NCI-H146 treated with DMSO at 0.1 percent for 48 hours (cell line): Measurements from ENCODE around the gene SDS.
"Not testable (repeated sequence)": the region's sequence is repeated elsewhere in the genome, so short reads cannot be mapped to it uniquely, and the experiment has no call there.

Experiments used
- DNase-seq: peaks from one replicate; lab custom pipeline; 2025; ENCODE audit not compliant: unreplicated experiment; lab: John Stamatoyannopoulos, UW

Gene SDS

DNA sequence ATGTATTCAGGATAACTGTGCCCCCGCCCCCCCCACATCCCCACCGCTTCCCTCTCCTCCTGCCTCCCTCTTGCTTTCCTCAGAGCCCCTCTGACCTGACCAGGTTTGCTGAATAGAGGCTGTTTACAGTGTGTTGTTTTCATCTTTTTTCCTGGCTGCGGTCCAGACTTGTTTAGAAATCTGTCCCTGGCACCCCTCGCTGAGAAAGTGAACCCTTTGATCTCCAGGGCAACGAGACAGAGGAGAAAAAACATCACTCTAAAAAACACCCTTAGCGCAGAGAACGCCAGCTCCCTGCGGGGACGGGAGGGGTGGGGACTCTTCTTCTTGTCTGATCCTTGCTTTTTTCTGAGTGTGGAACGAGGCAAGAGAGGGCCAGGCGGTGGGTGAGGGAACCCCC lies 22.5 kb downstream of the SDS start:
- no peak for DNase-seq

- DNase-seq = no peak
Observed at GRCh38 chr12:113378291-113378690, 25.4 kb downstream of the SDS start.

DNA sequence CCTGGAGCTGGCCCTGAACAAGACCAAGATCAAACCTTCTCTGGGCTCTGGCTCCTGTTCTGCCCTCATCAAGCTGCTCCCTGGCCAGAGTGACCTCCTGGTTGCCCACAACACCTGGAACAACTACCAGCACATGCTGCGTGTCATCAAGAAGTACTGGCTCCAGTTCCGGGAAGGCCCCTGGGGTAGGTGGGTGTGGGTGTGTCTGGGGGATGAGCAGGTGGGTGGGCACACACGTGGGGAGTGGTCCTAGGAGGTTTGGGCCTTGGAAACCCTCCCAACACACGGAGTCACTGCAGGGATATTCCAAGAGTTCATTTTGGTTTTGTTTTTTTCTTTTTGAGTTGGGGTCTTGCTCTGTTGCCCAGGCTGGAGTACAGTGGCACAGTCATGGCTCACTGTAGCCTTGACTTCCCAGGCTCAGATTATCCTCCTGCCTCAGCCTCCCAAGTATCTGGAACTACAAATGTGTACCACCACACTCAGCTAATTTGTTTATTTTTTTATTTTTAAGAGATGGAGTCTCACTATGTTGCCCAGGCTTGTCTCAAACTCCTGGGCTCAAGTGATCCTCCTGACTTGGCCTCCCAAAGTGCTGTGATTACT lies 28.8 kb downstream of the SDS start:
- no peak for DNase-seq

GRCh38 chr12:113373969-113374368 lies 29.7 kb downstream of the SDS start:
- no peak for DNase-seq

- DNase-seq = no peak
Observed at GRCh38 chr12:113373440-113373839, 30.2 kb downstream of the SDS start.

GRCh38 chr12:113372371-113372770 lies 31.3 kb downstream of the SDS start:
- no peak for DNase-seq

DNA sequence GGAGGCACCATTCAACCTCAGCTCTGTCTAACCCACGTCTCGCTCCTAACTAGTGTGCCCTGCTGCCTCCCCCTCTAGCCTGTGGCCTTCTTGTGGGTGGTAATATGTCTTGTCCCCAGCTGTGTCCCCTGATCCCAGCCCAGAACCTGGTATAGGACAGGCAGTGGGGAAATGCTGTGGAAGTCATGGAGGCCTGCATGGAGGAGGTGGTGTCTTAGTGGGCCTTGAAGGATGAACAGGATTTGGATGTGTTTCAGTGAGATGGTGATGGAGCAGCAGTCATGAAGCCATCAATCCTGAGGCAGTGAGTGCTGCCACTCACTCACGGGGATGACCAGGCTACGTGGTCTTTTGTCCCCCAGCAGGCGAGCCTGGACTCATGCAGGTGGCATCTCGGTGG lies 31.9 kb downstream of the SDS start:
- DNase-seq = no peak

GRCh38 chr12:113370923-113371682 lies 32.6 kb downstream of the SDS start:
- no peak for DNase-seq

- no peak for DNase-seq
Observed at GRCh38 chr12:113369391-113369985, 34.2 kb downstream of the SDS start.

DNA sequence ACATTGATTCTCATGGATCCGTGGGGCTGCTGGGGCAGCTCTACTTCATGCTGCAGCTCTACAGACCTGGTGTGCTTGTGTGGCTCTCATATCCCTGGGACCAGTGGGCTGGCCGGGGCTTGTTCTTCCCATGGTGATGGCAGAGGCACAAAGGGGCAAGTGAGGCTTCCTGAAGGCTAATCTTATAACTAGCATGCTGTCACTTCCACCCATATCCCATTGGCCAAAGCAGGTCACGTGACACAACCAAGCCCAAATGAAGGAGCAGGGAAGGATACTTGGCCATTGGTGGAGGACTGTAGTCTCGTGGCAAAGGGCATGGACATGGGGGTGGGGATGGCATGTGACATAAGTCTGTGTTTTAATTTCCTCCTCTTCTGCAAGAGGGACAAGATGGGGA lies 35.4 kb downstream of the SDS start:
- DNase-seq = no peak

DNA sequence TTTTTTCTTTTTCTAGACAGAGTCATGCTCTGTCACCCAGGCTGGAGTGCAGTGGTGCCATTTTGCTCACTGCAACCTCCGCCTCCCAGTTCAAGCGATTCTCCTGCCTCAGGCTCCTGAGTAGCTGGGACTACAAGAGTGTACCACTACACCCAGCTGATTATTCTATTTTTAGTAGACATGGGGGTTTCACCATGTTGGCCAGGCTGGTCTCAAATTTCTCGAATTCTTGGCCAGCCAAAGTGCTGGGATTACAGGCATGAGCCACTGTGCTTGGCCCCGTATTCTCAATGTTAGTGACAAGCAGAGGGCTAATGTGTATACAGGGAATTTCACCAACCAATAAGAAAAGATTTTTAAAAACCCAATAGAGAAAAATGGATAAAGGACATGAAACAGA lies 36.9 kb downstream of the SDS start:
- no peak for DNase-seq

DNA sequence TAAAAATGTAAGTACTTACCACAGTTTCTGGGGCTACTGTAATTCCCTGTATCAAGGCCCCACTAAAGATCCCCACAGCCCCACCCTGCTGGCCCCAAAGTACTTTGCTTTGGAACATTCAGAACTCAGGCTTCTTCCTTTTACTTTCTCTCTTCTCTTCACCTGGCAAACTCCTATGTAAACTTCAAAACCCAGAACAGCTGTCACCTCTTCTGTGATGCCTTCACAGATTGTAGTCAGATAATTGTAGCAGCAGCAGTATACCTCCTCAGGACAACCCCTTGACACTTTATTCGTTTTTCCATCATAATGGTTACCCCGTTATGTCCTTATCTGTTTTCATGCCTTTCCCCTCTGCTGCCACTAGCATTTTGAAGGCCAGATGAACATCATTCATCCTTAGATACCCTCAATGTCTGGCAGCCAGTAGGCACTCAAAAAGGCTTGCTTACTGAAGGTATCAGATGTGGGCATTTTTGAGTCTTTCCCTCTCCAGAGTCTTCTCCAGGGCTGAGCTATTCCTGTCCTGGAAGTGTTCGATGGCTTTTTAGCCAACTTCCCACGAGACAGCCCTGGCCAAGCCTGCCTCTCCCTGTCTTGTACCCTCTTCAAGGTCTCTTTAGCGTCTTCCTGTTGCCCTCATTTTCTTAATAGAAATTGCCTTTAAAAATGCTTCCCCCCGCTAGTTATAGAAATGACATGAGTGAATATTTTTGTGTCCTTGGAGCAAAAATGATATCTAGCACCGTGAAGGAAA lies 37.9 kb downstream of the SDS start:
- no peak for DNase-seq

DNA sequence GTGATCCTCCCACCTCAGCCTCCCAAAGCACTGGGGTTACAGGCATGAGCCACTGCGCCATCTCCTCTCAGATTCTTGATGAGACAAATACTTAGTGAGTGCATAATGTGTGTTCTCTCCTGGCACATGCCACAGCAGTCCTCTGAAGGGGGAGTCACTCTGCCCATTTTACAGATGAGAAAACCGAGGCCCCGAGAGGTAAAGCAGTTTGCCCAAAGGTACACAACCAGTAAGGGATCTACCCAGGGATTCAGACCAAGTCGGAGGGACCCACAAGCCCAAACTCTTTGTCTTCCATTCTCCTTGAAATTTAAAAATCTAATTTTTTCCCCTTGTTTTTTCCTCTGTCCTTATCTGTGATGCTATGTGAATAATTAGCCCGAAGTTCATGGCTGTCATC lies 39.0 kb downstream of the SDS start:
- DNase-seq = no peak

DNA sequence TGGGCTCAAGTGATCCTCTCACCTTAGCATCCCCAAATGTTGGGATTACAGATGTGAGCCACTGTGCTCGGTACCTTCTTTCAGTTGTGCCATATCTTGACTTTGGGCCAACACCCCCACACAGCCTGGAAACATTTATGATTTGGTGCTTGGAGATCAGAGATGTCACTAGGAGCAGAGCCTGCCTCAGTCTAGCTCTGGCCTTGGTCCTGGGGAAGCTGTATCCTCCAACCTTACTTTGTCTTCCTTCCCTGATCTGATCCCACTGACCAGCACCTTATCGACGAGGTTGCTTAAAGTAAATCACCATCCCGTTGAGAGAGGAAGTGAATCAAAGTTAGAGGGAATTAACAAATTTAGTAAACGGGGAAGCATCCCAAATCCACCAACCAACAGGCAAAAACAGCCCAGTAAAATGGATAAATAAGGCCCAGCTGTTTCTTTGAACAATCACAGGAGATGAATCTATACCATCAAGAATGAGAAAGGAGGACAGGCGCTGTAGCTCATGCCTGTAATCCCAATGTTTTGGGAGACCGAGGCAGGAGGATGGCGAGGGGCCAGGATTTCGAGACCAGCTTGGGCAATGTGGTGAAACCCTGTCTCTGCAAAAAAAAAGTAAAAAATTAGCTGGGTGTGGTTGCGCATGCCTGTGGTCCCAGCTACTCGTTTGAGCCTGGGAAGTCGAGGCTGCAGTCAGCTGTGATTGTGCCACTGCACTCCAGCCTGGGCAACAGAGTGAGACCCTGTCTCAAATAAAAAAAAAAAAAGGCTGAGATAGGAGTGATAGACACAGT lies 41.9 kb downstream of the SDS start:
- DNase-seq = no peak

DNA sequence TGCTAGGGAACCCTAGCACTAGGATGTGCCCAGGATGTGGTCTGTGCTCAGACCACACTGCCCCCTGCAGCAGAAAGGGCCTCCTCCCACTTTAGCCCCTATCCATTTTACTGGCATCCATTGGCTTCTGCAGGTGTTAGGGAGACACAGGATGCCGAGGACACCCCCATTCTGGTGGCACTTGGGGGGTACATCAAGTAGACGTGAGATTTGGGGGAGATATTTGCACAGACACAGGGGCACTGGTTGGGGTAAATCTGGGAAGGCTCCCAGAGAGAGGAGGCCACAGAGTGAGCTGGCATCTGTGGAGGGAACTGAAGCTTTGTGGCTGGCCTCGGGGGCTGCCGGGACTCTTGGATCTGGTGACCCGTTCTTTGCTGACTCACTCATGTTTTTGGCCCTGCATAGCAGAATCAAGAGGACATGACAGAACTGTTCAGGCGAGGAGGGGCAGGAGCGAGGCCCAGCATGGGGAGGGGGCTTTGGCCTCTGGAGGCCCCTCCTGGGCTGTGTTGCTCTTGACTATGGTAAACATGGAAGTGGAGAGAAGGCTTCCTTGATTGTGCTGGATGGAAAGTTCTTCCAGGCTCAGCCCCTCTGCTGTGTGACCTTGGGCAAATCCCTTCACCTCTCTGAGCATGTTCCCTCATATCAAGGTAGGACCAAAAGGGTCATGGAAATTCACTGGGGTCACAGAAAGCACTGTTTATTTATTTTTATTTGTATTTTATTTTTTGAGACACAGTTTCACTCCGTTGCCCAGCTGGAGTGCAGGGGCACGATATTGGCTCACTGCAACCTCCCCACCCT lies 43.5 kb downstream of the SDS start:
- DNase-seq = no peak

GRCh38 chr12:113359133-113359938 lies 44.4 kb downstream of the SDS start:
- no peak for DNase-seq

- DNase-seq = peak; percentile 77
Observed at GRCh38 chr12:113358381-113359132, 45.1 kb downstream of the SDS start, which contains the start of gene PLBD2. Gene PLBD2, plus strand, starts transcription at chr12:113358587. Its CDS starts 14 bp downstream, at chr12:113358601.

DNA sequence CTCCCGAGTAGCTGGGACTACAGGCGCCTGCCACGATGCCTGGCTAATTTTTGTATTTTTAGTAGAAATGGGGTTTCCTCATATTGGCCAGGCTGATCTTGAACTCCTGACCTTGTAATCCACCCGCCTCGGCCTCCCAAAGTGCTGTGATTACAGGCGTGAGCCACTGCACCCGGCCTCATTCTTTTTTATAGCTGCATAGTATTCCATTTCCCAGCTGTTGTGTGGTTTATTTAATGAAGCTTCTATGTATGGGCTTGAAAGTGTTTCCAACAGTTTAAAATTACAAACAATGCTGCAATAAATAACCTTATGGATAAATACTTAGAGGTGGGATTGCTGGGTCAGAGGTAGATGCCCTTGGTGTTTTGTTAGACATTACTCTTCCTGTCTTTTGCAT lies 49.5 kb downstream of the SDS start:
- not testable (repeated sequence) for DNase-seq
